Endothelial cell of umbilical vein (primary cell): ENCODE results near the gene AFP. TPM values are rescaled to one million over a fixed set of nuclear protein-coding genes. Genes with fewer than 3 reads are reported as not detected.

Source experiments
- BruUV-seq: library from RNA; stranded (reverse); fragments of 400-500 nt; replicated peaks from 2 replicates; lab custom pipeline; 2021; lab: Mats Ljungman, UMichigan
- CTCF ChIA-PET: fragments of 300-600, 350-600 bp; sonication (Branson Sonifier 250); formaldehyde crosslinking; loops from one replicate; lab custom pipeline; 2021; ENCODE audit warnings: antibody characterized with exemption, inconsistent platforms; lab: Charles Lee
- POLR2A ChIA-PET: fragments of 300-600, 350-600 bp; sonication (Branson Sonifier 250); formaldehyde crosslinking; loops from one replicate; lab custom pipeline; 2021; ENCODE audit warnings: antibody characterized with exemption, inconsistent platforms; lab: Charles Lee
- DNase-seq: peaks from one replicate; pipeline ENCODE4 v3.0.0-alpha.2; 2011; ENCODE audit warnings: low read depth, low spot score
- FAIRE-seq: peaks from 2 replicates; lab custom pipeline; 2011; peaks lifted over from hg19 to GRCh38; lab: Jason Lieb, UNC
- H2AFZ ChIP-seq: 2 replicates; pipeline ENCODE4 v1.6.0; 2012; ENCODE audit warnings: low read depth, low read length, control low read depth, inconsistent platforms
- H3K27ac ChIP-seq: 2 replicates; pipeline ENCODE4 v1.5.1; 2011; ENCODE audit warnings: low read depth, mild to moderate bottlenecking, control low read depth, low read length, moderate library complexity; ENCODE audit not compliant: insufficient read depth
- H3K27me3 ChIP-seq, 2 experiments: 2 replicates each; pipeline versions ENCODE4 v1.6.0 to v1.6.1; 2011; ENCODE audit warnings: low read length in 2 of 2, mixed read lengths in 1 of 2; ENCODE audit not compliant: control insufficient read depth in 2 of 2, insufficient read depth in 2 of 2
- H3K36me3 ChIP-seq, 2 experiments: 2 replicates in 1 of 2; 3 replicates in 1 of 2; pipeline ENCODE4 v1.5.1; 2011; ENCODE audit warnings: low read length in 2 of 2, mild to moderate bottlenecking in 1 of 2, moderate library complexity in 1 of 2; ENCODE audit not compliant: control insufficient read depth in 2 of 2, insufficient read depth in 2 of 2; ENCODE audit errors: extremely low read depth in 1 of 2
- H3K4me1 ChIP-seq: 3 replicates; pipeline ENCODE4 v1.5.1; 2011; ENCODE audit warnings: mild to moderate bottlenecking, low read length; ENCODE audit not compliant: control insufficient read depth, insufficient read depth; ENCODE audit errors: extremely low read depth
- H3K4me2 ChIP-seq: 2 replicates; pipeline ENCODE4 v1.6.1; 2011; ENCODE audit warnings: low read length, control low read depth, mixed read lengths; ENCODE audit not compliant: insufficient read depth
- H3K4me3 ChIP-seq, 3 experiments: fragments of 200-600 bp in 1 of 3; sonication (generic), shearing (Covaris generic) in 1 of 3; replicated peaks in 1 of 3; 2 replicates each; pipeline ENCODE4 v1.5.1; 2011 to 2016; ENCODE audit warnings: control low read depth in 3 of 3, low read length in 3 of 3, mild to moderate bottlenecking in 2 of 3, inconsistent platforms in 1 of 3, low read depth in 1 of 3, moderate library complexity in 1 of 3; ENCODE audit not compliant: insufficient read depth in 1 of 3
- H3K79me2 ChIP-seq: 2 replicates; pipeline ENCODE4 v1.6.0; 2012; ENCODE audit warnings: low read length, inconsistent platforms; ENCODE audit not compliant: control insufficient read depth, insufficient read depth
- H3K9ac ChIP-seq: replicated peaks from 2 replicates; pipeline ENCODE3; 2011; ENCODE audit warnings: low read length, control low read depth; ENCODE audit not compliant: insufficient read depth; ENCODE audit errors: extremely low read depth
- H3K9me1 ChIP-seq: replicated peaks from 3 replicates; pipeline ENCODE4 v1.6.0; 2011; ENCODE audit warnings: mild to moderate bottlenecking, low read length; ENCODE audit not compliant: control insufficient read depth, insufficient read depth; ENCODE audit errors: extremely low read depth
- H3K9me3 ChIP-seq: replicated peaks from 2 replicates; pipeline ENCODE4 v1.5.1; 2012; ENCODE audit warnings: low read length, inconsistent platforms; ENCODE audit not compliant: control insufficient read depth, insufficient read depth
- H4K20me1 ChIP-seq: replicated peaks from 2 replicates; pipeline ENCODE3; 2011; ENCODE audit warnings: mild to moderate bottlenecking, low read length; ENCODE audit not compliant: control insufficient read depth, insufficient read depth; ENCODE audit errors: extremely low read depth
- EZH2 ChIP-seq: IDR thresholded peaks from 2 replicates; pipeline ENCODE4 v1.6.1; 2012; ENCODE audit warnings: borderline replicate concordance, low read depth, mild to moderate bottlenecking, moderate library complexity, low read length, inconsistent platforms; ENCODE audit not compliant: severe bottlenecking
- FOS ChIP-seq: IDR thresholded peaks from 2 replicates; pipeline ENCODE4 v1.6.1; 2011; ENCODE audit warnings: mild to moderate bottlenecking, low read length, moderate library complexity, borderline replicate concordance; ENCODE audit not compliant: insufficient read depth
- GATA2 ChIP-seq: IDR thresholded peaks from 2 replicates; pipeline ENCODE4 v1.7.0; 2011; ENCODE audit warnings: low read depth, mild to moderate bottlenecking, moderate library complexity, mixed read lengths, low read length; ENCODE audit not compliant: insufficient read length, insufficient read depth
- JUN ChIP-seq: IDR thresholded peaks from 2 replicates; pipeline ENCODE4 v1.6.1; 2011; ENCODE audit warnings: borderline replicate concordance, low read depth; ENCODE audit not compliant: insufficient read length, insufficient read depth
- MYC ChIP-seq: IDR thresholded peaks from one replicate; pipeline ENCODE4 v1.6.1; 2011; ENCODE audit warnings: mild to moderate bottlenecking, low read depth, low read length
- POLR2A ChIP-seq: IDR thresholded peaks from 2 replicates; pipeline ENCODE4 v1.6.1; 2012; ENCODE audit warnings: low read depth, mild to moderate bottlenecking, control low read depth, low read length
- POLR2AphosphoS5 ChIP-seq: IDR thresholded peaks from 2 replicates; pipeline ENCODE4 v1.6.1; 2012; ENCODE audit warnings: low read depth, mild to moderate bottlenecking, control low read depth, low read length, moderate library complexity; ENCODE audit not compliant: insufficient read depth
- dilution Hi-C: fragments of 300-500 bp; cut with MboI; formaldehyde crosslinking; loops from one replicate; pipeline ENCODE4 v1.15.0; 2019; ENCODE audit warnings: low sequenced_read_pairs; ENCODE audit not compliant: extremely low pct_ligation_motif_present
- intact Hi-C: fragments of 100-400 bp; cut with micrococcal nuclease; formaldehyde crosslinking; loops from one replicate; pipeline ENCODE4 v1.10.0; 2022
- polyA plus RNA-seq, 4 experiments: library from polyadenylated mRNA; depleted of rRNA in 3 of 4; stranded (reverse) in 3 of 4; unstranded in 1 of 4; fragments of >200 nt; gene quantifications; 2 replicates each; pipeline versions ENCODE4 v1.2.1 to v1.2.3, GENCODE V29; 2011 to 2012; ENCODE audit warnings: missing spikeins in 1 of 4
- total RNA-seq: library from RNA; stranded (reverse); gene quantifications from 2 replicates; pipeline ENCODE4 v1.2.3, GENCODE V29; 2021
- TF ChIP-seq, protein P1 (sequence below): IDR thresholded peaks from 2 replicates; pipeline ENCODE4 v1.6.1; 2011; ENCODE audit not compliant: insufficient read depth, insufficient read length
- TF ChIP-seq, protein P2 (sequence below), 2 donors: IDR thresholded peaks; 1 replicate in 1 of 2; 2 replicates in 1 of 2; pipeline ENCODE4 v1.5.1; 2011; ENCODE audit warnings: low read length in 2 of 2, mild to moderate bottlenecking in 2 of 2, moderate library complexity in 2 of 2, control low read depth in 1 of 2, inconsistent platforms in 1 of 2, low read depth in 1 of 2; ENCODE audit not compliant: insufficient read depth in 1 of 2; ENCODE audit errors: extremely low read depth in 1 of 2

AFP gene
- total and polyA plus RNA-seq, 2 donors (not counting 3 experiments of a cell fraction or from before 2014, with no cell fraction given) = not detected

DNA sequence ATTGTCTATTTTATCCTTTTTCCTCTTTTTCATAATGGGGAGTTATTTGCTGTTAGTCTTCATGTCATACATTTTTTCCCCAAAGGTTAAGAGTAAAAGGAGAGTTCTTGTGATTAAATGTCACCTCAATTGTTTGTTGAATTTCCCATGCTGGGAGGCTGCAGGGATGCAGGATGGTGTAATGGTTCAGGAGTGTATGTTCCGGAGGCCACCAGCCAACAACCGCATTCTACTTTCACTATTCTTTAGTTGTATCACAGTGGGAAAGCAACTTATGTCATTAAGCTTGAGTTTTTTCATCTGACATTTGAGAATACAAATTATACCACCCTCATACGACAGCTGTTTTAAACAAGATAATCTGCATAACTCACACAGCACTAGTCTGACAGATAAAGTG lies 15.4 kb downstream of the AFP start:
- H2AFZ ChIP-seq = no peak overlapping the region
- no peaks in the 10 kb centered on the region for H3K9me3 ChIP-seq
- ChIA-PET CTCF (interaction anchor here (0.9 to 2.2 kb wide), 2 partner anchors 8 to 13 kb away, joined by 3 to 6 read pairs; no protein-coding TSS in a partner anchor), POLR2A (no interaction called here)
- H3K27ac ChIP-seq = no peak overlapping the region
- BruUV-seq = no TSS peak
- intact Hi-C loops = no loop called here
- no peak for TF ChIP-seq FOS
- no peak for TF ChIP-seq POLR2A
- no peak for TF ChIP-seq GATA2
- no peak for TF ChIP-seq EZH2
- TF ChIP-seq, protein P1, sequence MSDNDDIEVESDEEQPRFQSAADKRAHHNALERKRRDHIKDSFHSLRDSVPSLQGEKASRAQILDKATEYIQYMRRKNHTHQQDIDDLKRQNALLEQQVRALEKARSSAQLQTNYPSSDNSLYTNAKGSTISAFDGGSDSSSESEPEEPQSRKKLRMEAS = no peak
- TF ChIP-seq POLR2AphosphoS5 = no peak
- TF ChIP-seq, protein P2, sequence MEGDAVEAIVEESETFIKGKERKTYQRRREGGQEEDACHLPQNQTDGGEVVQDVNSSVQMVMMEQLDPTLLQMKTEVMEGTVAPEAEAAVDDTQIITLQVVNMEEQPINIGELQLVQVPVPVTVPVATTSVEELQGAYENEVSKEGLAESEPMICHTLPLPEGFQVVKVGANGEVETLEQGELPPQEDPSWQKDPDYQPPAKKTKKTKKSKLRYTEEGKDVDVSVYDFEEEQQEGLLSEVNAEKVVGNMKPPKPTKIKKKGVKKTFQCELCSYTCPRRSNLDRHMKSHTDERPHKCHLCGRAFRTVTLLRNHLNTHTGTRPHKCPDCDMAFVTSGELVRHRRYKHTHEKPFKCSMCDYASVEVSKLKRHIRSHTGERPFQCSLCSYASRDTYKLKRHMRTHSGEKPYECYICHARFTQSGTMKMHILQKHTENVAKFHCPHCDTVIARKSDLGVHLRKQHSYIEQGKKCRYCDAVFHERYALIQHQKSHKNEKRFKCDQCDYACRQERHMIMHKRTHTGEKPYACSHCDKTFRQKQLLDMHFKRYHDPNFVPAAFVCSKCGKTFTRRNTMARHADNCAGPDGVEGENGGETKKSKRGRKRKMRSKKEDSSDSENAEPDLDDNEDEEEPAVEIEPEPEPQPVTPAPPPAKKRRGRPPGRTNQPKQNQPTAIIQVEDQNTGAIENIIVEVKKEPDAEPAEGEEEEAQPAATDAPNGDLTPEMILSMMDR (IDR thresholded peaks at IDR 0.05; ENCODE audit: extremely low read depth in 1 of 2, insufficient read depth in 1 of 2, low read depth in 1 of 2, low read length in 2 of 2) = no peak
- no peak for TF ChIP-seq MYC
- TF ChIP-seq JUN = no peak
- DNase-seq = no peak
- no peak overlapping the region for H3K4me2 ChIP-seq
- H3K9me1 ChIP-seq = no peaks in the 10 kb centered on the region
- H3K4me1 ChIP-seq = no peaks in the 10 kb centered on the region
- H3K9ac ChIP-seq = no peak overlapping the region
- H3K4me3 ChIP-seq = no peak overlapping the region
- no peaks in the 10 kb centered on the region for H3K36me3 ChIP-seq
- H4K20me1 ChIP-seq = no peaks in the 10 kb centered on the region
- H3K27me3 ChIP-seq = peaks cover 6 to 30% of the 10 kb centered on the region in 2 experiments
- H3K79me2 ChIP-seq = no peaks in the 10 kb centered on the region
- dilution Hi-C loops = no loop called here
- no peak for FAIRE-seq
